ENCODE measurements around the gene BORCS5. TPM values are rescaled to one million over a fixed set of nuclear protein-coding genes. Genes with fewer than 3 reads are reported as not detected.

The BORCS5 gene
- total RNA-seq, 2 donors from 2014 or later = 25.8 to 33.6 TPM

DNA sequence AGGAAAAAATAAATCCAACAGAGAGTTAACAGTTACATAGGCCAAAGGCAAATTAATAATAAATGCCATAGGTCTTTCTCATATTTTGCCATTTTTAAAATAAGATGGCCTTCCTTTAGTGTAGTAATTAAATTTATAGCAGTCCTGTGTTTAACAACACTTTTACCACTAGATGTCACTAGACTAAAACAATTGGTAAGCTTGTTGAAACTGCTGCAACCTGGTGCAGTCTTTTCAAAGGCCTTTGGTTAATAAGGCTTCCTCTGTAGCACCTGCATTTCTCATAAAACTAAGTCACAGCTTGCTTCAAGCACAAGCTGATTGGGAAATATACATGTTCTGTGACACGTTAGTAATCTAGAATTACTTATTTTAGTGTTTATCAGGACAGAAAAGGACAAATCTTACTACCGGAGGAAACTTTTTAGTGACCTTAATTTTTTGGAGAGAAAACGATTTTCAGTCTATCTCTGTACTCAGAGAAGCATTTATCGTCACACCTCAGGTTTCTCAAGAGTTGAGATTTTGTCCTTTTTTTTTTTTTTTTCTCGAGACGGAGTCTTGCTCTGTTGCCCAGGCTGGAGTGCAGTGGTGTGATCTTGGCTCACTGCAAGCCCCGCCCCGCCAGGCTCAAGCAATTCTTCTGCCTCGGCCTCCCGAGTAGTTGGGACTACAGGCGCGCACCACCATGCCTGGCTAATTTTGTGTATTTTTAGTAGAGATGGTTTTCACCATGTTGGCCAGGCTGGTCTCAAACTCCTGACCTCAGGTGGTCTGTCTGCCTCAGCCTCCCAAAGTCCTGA is 20.0 kb downstream of the BORCS5 start:
- ATAC-seq (peak; percentile 81 to 84), DNase-seq (ENCODE audit: low spot score in 2 of 2) (no peak)
- Mint-ChIP-seq H3K27ac (peak overlapping the region; percentile 28 to 88), H3K9me3 (no peaks in the 10 kb centered on the region), H3K36me3 (peaks cover 9 to 28% of the 10 kb centered on the region in 2 donors)

DNA sequence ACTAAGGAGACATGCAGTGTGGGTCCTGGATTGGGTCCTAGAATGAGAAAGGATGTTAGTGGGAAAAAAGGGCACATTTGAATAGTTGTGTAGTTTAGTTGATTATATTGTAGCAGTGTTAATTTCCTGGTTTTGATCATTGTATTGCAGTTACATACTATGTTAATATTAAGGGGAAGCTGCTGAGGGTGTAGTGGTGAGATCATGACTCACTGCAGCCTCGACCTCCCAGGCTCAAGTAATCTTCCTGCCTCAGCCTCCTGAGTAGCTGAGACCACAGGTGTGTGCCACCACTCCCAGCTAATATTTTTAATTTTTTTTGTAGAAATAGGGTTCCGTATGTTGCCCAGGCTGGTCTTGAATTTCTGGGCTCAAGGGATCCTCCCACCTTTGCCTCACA is 21.7 kb downstream of the BORCS5 start:
- Mint-ChIP-seq H3K9me3 (no peaks in the 10 kb centered on the region), H3K36me3 (peaks cover 11 to 42% of the 10 kb centered on the region in 2 donors), H3K27ac (no peak overlapping the region)
- ATAC-seq (peak in 1 of 2 donors; percentile 23), DNase-seq (ENCODE audit: low spot score in 2 of 2) (no peak)

GRCh38 chr12:12379831-12380730 is 23.2 kb downstream of the BORCS5 start:
- H3K27ac Mint-ChIP-seq = peak overlapping the region; percentile 50 to 81
- peaks cover 23 to 54% of the 10 kb centered on the region in 2 donors for H3K36me3 Mint-ChIP-seq
- DNase-seq (ENCODE audit: low spot score in 2 of 2) (no peak), ATAC-seq (peak; percentile 67 to 73)
- no peaks in the 10 kb centered on the region for H3K9me3 Mint-ChIP-seq

GRCh38 chr12:12380949-12381593 is 24.2 kb downstream of the BORCS5 start:
- ATAC-seq (no peak), DNase-seq (ENCODE audit: low spot score in 2 of 2) (no peak)
- no peak overlapping the region for H3K27ac Mint-ChIP-seq
- H3K9me3 Mint-ChIP-seq = no peaks in the 10 kb centered on the region
- peaks cover 25 to 55% of the 10 kb centered on the region in 2 donors for H3K36me3 Mint-ChIP-seq

- DNase-seq (ENCODE audit: low spot score in 2 of 2) (no peak), ATAC-seq (no peak)
- no peaks in the 10 kb centered on the region for H3K9me3 Mint-ChIP-seq
- no peak overlapping the region for H3K27ac Mint-ChIP-seq
- H3K36me3 Mint-ChIP-seq = peaks cover 25 to 55% of the 10 kb centered on the region in 2 donors
Observed at GRCh38 chr12:12381982-12382381, 25.1 kb downstream of the BORCS5 start.

DNA sequence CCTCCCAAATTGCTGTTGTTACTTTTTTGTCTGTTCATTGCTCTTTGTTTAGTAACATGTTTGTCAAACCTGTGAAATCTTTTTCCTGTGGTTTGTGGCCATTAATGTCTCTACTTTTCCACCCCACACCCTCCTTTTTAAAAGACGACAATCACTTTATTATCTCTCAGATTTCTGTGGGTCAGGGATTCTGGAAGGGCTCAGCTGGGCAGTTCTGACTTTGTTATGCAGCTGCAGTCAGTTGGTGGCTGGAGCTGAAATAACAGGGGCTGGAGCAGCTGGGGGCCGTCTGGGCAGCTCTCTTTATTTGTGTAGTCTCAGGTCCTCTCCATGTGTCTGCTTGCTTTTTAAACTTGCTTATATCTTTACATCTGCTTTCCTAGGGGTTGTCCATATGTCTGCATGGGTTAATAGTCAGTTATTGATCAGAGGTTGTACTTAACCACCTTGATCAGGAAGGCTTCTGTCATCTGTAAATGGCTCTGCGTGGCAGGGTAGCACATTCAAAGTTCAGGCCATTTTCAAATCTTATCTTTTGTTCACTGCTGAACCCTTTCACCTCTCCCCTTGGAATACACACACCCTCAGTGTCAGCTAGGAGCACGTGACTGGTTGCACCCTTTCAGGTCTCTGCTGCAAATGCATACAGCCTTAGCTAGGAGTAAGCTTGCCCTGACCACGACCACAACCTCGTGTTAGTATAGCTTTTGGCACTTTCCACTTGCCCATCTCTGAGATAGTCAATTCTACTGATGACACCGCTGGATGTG is 27.9 kb downstream of the BORCS5 start:
- H3K36me3 Mint-ChIP-seq = peaks cover 26 to 44% of the 10 kb centered on the region in 2 donors
- ATAC-seq = peak; percentile 83 to 94

GRCh38 chr12:12387501-12387900 is 30.6 kb downstream of the BORCS5 start:
- no peaks in the 10 kb centered on the region for H3K9me3 Mint-ChIP-seq
- H3K27ac Mint-ChIP-seq = no peak overlapping the region
- H3K36me3 Mint-ChIP-seq = peaks cover 22 to 43% of the 10 kb centered on the region in 2 donors
- DNase-seq (ENCODE audit: low spot score in 2 of 2) (no peak), ATAC-seq (no peak)

More for the DNA sequence above, 27.9 kb downstream of the BORCS5 start:
- peak; percentile 15 to 56 for DNase-seq (ENCODE audit: low spot score in 2 of 2)
- Mint-ChIP-seq H3K9me3 (no peaks in the 10 kb centered on the region), H3K27ac (peak overlapping the region; percentile 74 to 84)

GRCh38 chr12:12392413-12392812 is 35.5 kb downstream of the BORCS5 start:
- DNase-seq (ENCODE audit: low spot score in 2 of 2) = no peak
- H3K9me3 Mint-ChIP-seq = peaks cover 0 to 5% of the 10 kb centered on the region in 2 donors
- peaks cover 12 to 23% of the 10 kb centered on the region in 2 donors for H3K36me3 Mint-ChIP-seq
- no peak overlapping the region for H3K27ac Mint-ChIP-seq
- ATAC-seq = no peak

DNA sequence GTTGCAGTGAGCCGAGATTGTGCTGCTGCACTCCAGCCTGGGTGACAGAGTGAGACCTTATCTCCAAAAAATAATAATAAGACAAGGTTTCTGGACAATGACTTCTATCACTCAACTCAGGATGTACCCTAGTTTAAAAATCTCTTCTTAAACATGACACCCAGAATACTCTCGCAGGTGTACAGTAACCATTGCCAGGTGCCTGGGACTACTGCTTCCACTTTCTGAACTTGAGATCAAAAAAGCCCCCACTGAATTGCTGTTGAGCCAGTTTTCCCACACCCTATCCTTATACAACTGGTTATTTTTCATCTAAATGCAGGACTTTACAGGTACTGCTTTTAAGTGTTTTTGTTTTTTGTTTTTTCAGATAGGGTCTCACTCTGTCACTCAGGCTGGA is 36.3 kb downstream of the BORCS5 start:
- H3K27ac Mint-ChIP-seq = no peak overlapping the region
- peaks cover 12 to 23% of the 10 kb centered on the region in 2 donors for H3K36me3 Mint-ChIP-seq
- DNase-seq (ENCODE audit: low spot score in 2 of 2) = no peak
- ATAC-seq = no peak
- H3K9me3 Mint-ChIP-seq = peaks cover 0 to 5% of the 10 kb centered on the region in 2 donors

- DNase-seq (ENCODE audit: low spot score in 2 of 2) (no peak), ATAC-seq (no peak)
- Mint-ChIP-seq H3K36me3 (peaks cover 11 to 27% of the 10 kb centered on the region in 2 donors), H3K27ac (no peak overlapping the region), H3K9me3 (peaks cover 3 to 13% of the 10 kb centered on the region in 2 donors)
Observed at GRCh38 chr12:12396694-12397093, 39.8 kb downstream of the BORCS5 start.

DNA sequence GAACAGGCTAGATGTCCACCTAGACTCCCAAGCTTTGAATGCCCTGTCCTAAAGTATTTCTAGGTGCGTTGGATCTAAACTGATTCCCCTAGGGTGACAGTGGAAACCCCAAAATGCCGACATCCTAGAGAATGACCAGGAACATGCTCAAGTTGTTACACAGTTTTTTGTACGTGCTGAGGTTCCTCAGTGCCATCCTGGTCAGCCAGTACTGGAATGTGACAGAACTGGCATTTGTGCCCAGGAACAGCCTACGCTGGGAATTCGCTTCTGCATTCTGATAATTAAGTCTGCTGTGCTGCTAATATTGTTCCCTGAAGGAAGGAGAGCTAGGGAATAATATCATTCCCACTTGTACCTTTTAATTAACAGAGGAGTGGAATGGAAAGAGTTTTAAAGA is 40.3 kb downstream of the BORCS5 start:
- Mint-ChIP-seq H3K36me3 (peaks cover 11 to 31% of the 10 kb centered on the region in 2 donors), H3K27ac (no peak overlapping the region), H3K9me3 (peaks cover 3 to 13% of the 10 kb centered on the region in 2 donors)
- ATAC-seq = no peak
- no peak for DNase-seq (ENCODE audit: low spot score in 2 of 2)

GRCh38 chr12:12398026-12398859 is 41.4 kb downstream of the BORCS5 start:
- H3K27ac Mint-ChIP-seq = no peak overlapping the region
- DNase-seq (ENCODE audit: low spot score in 2 of 2) (no peak), ATAC-seq (no peak)
- H3K36me3 Mint-ChIP-seq = peaks cover 11 to 38% of the 10 kb centered on the region in 2 donors
- H3K9me3 Mint-ChIP-seq = peaks cover 3 to 13% of the 10 kb centered on the region in 2 donors

DNA sequence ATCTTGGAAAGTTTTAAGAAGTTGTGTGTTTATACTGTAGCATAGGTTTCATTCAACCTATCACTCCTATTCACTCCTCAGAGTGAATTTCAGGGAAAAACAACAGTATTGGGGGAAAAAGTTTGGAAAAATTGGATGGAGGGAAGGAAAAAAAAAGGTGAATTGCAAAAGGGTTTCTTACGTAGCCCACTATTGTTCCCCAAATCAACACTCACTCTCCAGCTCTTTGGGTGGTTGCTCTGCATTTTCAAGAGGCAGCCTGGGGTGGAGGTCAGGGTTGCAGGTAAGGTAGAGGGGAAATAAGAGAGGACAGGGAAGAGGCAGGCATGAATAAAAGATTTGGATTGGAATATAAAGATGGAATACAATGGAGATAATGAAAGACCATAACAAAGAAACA is 42.3 kb downstream of the BORCS5 start:
- peaks cover 3 to 13% of the 10 kb centered on the region in 2 donors for H3K9me3 Mint-ChIP-seq
- peaks cover 11 to 47% of the 10 kb centered on the region in 2 donors for H3K36me3 Mint-ChIP-seq
- H3K27ac Mint-ChIP-seq = no peak overlapping the region
- DNase-seq (ENCODE audit: low spot score in 2 of 2) = no peak
- no peak for ATAC-seq

DNA sequence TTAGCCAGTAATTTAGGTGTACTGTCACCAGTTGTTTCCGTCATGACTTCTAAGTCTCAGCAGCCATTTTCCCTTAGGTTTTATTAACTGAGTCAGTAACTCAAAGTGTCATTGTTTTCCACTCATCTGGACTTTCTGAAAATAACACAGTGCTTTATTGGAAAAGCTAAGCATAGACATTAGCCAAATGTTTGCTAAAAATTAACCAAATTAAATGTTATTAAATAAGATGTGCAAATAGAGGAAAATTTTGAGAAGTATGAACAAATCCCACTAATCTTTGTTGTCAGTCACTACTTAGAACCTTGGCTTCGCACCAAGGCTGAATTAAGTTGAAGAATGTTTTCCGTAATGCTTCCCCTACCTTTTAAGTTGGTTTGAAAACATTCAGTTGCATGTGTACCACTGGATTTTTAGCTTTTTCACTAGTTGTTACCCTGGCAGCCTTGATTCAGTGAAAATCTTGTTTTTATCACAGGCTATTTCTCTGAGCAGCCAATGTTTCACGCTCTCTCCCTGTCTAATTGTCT is 43.0 kb downstream of the BORCS5 start:
- Mint-ChIP-seq H3K27ac (no peak overlapping the region), H3K36me3 (peaks cover 8 to 50% of the 10 kb centered on the region in 2 donors), H3K9me3 (peaks cover 3 to 11% of the 10 kb centered on the region in 2 donors)
- ATAC-seq = no peak
- DNase-seq (ENCODE audit: low spot score in 2 of 2) = no peak

DNA sequence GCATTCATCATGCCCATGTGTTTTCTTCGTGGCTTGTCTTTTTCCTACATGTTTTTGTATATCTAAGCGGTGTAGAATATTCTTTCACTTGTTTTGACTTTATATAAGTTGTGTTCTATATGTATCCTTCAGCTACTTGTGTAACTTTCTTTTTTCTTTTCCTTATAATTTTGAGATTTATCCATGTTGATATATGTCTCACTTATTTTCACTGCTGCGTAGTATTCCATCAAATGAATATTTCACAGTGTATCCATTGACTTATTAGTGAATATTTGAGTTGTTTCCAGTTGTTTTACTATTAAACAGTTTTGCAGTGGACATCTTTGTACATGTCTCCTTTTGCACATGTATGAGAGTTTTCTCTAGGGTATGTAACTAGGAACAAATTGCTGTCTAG is 43.9 kb downstream of the BORCS5 start:
- Mint-ChIP-seq H3K27ac (no peak overlapping the region), H3K9me3 (peaks cover 3 to 8% of the 10 kb centered on the region in 2 donors), H3K36me3 (peaks cover 5 to 49% of the 10 kb centered on the region in 2 donors)
- no peak for ATAC-seq
- DNase-seq (ENCODE audit: low spot score in 2 of 2) = no peak
